Measurements from ENCODE around the gene HADH.
"Not testable (repeated sequence)": the region's sequence is repeated elsewhere in the genome, so short reads cannot be mapped to it uniquely, and the experiment has no call there.

The HADH gene

DNA sequence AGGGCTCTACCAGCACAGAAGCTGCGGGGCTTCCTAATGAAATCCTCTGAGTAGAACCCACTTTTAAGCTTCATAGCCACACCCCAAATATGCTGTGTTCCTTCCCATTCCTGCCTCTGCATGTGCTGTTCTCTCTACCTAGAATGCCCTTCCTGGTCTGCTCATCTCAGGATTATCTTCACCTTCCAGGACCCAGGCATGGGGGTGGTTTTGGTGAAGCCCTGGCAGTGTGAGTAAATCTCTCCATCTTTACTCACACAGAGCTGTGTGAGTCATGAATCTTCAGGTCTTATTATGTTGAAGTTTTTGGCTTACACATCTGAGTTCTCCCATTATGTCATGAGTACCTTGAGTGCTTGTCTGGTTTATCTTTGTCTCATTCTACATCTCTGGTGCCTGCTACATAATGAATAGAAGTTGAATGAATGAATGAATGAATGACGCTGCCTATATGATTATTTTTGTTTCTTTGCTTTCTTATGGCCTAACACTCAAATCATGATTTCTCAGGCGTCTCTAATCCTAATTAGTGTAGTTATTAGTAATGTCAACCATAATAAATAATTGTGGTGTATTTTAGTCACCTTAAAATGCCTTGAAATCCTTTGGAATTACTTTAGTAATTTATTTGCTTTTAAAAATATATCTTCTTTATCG lies 41.9 kb downstream of the HADH start:
- DNase-seq, result no peak

DNA sequence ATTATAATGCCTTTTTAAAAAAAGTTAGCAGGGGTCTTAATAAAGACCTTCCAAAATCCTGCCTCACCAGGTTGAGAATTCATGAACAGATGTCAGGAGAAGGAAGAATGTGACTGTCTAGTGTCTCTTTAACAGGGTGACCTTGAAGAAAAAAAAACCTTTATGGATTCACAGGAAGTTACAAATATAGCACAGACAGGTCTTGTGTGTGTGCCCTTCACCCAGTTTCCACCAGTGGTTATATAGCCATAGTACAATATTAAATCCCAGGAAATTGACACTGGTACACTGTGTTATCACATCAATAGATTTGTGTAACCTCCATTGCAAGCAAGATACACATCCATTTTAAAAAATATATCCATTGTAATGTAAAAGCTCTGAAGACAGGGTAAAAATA lies 43.7 kb downstream of the HADH start:
- no peak for DNase-seq

DNA sequence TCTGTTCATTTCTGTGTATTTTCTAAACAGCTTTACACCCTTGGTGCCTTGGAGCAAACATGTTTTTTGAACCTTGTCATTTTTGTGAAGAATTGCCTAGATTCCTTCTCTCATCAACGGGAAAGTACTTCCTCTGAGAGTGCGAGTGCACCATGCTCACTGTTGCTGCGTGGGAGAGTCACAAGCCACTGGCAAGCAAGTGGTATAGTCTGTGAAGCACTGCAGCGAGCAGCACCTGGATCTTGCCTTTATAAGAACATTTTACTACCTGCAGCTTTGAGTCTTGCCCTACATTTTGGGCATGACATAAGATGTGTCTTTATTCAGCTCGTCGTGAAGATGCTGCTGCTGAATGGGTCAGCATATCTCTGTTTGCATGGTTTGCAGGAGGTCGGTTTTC lies 44.9 kb downstream of the HADH start:
- no peak for DNase-seq

DNA sequence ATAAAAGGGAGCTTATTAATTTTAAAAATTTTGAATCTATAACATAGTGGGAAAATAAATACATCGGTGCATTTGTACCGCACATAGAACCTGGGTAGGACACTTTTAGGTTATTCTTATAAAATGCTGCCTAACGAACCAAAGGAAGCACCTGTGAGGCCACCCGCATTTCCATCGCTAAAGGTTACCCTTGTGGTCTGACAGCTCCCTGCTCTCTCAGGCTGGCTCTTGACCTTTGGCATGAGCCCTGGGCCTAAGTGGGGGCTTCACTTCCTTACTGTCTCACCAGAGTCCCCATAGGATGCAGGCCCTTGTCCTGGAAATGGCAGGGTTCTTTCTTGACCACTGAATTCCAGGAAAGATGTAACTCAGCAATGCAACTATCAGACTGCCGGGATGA lies 46.0 kb downstream of the HADH start:
- no peak for DNase-seq

DNA sequence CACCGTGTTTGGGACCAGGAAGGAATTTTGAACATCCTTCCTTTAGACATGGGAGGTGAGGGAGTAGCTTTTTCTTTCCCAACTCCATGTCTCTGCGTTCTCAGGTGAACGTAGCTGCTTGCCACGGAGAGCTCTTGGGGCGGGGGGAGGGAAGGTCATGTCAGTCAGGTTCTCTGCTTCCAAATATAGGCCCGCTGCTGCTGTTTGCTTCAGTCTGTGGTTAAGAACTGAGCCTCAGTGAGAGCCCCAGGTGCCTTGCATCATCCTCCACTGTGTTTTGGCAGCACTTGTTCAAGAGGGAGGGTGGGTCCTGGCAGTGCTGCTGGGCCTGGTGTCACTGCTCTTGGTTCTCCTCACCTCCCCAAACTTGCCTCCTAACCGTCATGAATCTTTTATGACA lies 46.5 kb downstream of the HADH start:
- DNase-seq, result no peak

DNA sequence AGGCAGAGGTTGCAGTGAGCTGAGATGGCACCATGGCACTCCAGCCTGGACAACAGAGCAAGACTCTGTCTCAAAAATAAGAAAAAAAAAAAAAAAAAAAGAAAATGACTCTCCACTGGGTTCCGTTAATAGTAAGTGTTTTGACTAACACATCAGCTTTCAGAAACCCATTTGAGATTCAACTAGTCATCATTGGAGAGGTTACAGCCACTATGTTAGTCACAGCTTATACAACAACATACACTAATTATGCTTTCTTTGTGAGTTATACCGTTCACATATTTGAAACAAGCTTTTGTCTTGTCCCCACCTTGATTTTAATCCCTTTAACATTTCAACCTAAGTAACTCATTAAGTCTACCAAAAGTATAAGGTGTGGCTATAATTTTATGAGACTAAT lies 48.2 kb downstream of the HADH start:
- no peak for DNase-seq

DNA sequence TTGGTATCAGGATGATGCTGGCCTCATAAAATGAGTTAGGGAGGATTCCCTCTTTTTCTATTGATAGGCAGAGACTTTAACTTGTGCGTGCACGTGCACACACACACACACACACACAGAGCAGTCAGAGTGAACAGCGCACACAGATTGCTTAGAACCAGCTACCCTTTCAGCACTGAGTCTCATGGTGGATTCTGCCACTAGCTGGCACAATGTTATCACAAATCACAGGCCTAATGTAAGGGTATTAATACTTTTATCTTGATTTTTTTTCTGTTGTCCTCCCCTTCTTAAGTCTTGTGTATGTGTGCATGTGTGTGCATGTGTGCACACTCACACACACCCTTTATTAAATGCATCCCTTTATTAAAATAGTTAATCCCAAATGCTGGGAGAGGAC lies 53.2 kb downstream of the HADH start:
- no peak for DNase-seq

DNA sequence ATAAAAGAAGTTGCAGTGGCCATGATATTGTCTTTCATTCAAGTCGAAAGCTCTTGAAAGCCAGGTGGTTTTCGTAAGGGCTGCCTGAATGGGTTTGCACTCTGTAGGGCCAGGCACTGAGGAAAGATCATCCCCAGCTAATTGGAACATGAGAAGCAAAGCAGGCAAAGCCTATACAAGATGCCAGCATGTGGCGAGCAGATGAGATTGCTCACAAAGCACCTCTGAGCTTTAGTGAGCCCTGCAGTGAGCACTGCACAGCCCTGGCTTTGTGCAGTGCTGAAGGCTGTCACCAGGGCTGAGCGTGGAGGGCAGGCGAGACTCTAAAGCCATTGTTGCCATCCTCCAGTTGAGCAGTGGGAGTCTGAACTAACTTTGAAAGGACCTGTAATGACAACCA lies 53.8 kb downstream of the HADH start:
- DNase-seq, result peak; percentile 50

DNA sequence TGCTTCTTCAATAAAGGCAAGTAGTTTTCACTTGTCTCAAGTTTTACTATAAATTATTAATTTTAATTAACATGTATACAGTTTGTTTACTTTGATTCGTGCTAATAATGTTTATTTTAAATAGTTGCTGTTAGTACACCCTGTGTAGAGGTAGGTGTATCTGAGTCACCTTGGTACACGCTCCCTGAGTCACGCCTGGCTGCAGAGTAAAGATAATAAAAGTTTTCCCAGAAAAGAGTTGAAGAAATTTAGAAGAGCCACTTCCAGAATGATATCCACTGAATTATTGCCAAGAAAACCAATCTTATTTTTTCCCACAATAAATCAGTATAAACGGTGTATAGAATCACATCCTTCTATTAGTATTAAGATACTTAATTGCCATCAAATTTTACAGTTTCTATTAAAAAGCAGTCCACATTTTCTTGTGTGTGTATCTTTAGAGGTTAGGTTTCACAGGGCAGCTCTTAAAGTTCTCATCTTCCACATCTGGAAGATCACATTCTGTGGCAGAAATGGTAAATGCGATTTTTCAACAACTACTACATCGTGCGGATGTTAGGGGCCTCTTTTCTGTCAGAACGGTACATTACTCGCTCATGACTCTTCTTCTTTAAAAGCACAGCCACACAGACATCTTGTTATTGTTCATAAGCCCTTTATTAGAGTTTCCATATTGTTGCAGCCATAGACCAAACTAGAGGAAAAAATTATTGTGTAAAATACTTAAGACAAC lies 55.4 kb downstream of the HADH start:
- no peak for DNase-seq

DNA sequence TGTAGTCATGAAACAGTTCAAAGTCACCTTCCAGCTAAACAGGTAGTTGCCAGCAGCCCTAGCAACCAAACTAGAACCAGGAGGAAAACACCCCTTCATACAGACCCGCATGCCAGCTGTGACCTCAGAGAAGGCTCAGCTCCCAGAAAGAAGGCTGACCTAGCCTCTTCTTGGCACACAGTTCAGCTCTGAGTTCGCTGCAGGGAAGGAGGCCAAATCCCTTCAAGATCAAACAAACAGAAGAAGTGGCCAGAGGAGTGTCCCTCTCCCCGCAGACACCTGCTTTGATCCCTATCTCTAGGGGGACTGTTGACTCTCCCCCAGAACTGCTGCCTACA lies 56.0 kb downstream of the HADH start:
- no peak for DNase-seq

DNA sequence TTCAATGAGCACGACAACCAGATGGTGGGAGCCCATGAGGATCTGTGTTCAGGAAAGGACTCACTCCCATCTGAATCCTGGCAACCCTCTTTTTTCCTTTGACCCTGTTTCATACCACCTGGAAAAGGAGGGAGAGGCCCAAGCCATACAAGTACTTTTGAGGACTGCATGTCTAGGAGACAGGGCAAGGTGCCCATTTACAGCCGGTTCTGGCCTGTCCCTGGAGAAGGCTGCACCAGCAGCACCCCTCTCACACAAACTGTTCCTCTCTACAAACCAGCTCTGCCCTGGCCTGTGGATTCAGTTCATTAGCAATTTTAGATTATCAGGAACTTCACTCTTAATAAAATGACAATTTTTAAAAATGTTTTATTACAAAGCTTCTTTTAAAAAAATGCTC lies 57.5 kb downstream of the HADH start:
- no peak for DNase-seq

DNA sequence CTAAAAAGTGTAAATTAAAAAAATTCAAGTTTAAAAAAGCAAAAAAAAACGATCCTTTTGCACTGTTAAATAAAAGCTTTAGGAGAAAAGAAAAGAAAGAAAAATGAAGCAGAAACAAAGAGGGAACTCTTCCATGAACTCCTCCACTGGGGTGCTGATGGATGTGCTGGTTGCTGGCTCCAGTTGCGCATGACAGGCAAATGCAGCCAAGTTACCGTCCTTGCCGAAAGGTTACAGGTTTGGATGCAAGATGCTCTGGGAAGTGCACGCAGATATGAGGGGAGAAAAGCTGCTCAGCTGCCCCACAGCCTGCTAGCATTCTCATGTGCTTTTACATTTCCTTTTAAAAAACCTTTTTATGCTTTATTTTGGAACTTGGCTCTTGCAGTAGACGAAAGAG lies 58.5 kb downstream of the HADH start:
- DNase-seq, result no peak

DNA sequence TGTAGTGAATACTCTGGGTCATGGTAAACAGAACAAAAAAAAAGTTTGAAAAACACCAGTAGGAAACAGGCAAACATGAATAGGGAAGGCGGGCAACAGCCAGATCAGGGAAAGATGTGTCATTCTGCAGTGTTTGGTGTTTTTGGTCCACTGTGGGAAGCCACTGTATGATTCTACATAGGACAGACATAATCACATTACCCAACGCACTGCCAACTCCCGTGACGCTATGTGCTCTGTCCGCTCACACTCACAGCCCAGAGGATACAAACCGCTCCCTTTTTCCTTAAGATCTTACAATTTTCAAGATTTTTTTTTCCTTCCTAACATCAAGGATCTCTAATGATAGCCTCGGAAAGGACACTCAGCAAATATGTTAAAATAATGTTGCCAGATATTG lies 59.3 kb downstream of the HADH start:
- no peak for DNase-seq

DNA sequence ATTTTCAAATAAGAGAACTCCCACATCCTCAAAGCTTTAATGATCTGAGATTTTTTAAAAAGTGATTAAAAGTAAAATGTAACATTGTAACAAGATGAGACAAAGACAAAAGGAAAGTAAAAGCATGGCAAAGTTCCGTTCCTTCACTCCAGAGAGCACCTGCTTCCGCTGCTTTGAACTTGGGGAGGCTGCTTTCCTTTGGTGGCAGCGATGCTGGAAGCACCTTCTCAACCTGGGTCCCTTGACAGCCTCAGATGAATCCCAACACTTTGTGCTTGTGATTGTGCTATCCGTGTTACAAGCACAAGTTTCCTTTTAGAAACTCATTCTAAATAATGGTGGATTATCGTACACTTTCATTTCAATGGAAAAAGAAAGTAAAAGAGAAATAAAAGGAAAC lies 59.7 kb downstream of the HADH start:
- no peak for DNase-seq

DNA sequence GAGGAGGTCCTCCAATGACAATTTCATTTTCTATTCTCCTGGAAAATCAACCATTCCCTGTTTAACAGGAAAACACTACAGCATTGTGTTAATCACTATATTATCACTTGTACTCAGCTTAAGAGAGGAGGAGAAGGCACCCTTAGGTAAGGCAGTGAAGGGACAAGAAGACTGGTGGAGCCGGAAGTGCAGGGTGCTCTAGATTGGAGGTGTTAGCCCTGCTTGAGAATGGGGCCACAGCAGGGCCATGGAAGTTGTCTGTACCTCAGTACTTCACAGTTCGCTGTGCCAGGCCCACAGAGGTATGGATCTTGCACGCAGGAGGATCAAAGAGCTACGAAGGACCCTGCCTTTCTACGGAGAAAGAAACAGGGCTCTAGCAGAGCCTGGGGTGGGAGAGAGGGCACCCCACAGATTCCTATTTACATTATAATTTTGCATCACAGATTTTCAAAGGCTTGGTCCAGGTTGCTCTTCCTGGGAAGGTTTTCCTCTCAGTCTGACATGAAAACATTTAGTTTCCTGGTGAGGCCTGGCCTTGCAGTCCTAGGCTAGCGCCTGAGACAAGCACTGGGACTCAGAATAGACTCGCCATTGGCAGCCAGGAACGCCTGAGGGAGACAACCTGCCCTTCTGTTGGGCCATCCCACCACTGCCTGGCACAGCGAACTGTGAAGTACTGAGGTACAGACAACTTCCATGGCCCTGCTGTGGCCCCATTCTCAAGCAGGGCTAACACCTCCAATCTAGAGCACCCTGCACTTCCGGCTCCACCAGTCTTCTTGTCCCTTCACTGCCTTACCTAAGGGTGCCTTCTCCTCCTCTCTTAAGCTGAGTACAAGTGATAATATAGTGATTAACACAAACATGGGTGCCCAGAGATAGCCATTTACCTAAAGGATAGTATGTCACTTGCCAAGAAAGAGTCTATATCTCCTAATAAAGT lies 60.8 kb downstream of the HADH start:
- DNase-seq, result not testable (repeated sequence)

DNA sequence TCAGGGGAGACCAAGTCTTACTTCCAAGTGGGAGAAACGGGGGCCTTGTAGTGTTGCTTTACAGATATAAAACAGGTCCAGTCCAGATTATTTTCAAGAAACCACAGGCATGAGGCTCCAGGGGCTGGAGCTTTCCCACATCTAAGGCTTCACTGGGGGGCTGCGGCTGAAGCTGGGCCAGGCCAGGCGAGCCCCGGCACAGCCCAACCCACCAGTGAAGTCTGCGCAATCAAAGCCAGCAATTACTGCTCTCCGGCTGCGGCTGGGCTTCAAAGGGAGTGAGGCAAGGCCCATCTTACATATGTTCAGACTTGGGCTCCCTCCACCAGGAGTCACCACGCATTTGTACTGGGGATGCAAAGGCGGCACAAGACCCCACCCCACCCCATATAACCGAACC lies 61.7 kb downstream of the HADH start:
- DNase-seq, result no peak

DNA sequence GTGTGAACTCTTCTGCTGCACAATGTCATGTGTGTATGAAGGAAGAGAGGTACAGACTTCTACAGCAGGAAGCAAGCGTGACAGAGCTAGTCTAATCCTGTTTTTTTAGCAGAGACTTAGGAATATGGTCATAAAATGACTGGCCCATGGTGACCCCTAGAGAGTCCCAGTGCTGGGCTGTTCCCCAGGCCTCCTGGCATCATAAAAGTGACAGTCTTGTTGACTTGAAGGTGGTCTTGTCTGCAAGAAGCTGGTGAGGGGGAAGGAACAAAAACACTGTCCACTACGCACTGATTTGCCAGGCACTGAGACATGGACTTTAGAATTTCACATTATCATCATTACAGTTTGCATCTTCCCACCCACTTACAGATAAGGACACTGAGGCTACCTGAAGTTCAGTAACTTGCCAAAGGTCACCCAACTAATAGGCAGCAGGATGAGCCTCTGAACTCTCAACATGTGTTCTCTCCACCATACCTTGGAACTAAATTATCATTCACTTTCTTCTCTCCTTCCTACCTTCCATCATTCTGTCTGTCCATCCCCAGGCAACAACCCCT lies 63.0 kb downstream of the HADH start:
- no peak for DNase-seq

DNA sequence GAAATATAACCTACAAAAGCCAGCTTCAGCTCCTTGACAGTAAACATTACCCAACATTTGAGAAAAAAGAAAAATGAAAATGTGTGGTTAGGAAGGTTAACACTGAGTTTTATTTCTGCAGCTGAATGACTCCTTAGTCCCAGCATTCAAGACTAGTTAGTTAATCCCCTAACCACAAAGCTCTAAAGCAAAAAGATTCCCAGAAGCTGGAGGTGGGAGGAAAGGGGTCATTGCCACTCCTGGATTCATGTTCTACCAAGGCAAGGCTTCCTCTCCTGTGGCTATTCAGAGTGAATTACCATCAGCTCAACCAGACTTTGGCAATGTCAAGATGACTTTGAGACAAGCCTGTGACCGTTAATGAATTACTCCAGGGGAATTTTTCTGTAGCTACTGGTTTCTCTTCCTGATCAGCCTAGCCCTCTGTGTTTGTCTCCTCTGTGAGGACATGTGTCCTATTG lies 63.6 kb downstream of the HADH start:
- DNase-seq, result no peak

DNA sequence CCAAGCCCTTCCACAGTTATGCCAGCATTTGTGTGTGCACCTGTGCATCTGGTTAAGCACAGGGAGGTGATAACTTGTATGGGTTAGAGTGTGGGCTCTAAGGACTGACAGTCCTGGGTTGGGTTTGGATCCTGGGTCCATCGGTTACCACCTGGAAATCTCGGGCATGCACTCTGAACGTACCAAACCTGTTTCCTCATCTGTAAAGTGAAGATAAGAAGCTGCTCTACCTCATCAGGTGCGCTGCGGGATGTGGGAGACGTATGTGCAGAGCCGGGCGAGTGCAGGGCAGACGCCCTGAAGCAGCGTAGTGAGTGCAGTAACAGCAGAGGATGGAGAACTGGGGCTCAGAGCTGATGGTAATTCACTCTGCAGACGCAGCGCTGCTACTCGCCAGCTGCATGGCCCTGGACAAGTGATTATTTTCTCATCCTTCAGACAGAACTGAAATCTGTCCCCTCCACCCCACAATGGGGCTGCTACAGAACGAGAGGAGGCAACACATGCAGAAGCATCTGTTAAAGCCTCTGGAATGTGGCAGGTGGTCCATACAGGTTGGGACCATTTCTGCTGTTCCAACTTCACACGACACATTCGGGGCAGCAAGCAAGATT lies 64.4 kb downstream of the HADH start:
- no peak for DNase-seq

DNA sequence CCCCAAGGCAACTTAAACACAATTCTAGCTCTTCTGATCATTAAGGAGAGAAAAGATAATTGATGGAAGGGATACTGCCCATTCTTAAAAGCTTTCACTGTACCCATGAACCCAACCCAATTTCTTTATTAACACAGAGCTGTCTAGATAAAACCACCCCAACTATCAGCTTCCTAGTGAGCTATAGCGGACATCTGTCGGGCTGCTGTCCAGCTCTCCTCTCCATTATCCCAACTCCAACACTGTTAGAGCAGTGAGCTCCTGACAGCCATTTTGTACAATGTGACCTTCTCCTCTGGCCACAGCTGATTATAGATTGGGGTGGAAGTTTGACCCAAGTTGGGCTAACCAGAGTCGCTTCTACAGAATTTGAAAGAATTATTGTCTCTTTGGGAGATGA lies 66.1 kb downstream of the HADH start:
- DNase-seq, result no peak

DNA sequence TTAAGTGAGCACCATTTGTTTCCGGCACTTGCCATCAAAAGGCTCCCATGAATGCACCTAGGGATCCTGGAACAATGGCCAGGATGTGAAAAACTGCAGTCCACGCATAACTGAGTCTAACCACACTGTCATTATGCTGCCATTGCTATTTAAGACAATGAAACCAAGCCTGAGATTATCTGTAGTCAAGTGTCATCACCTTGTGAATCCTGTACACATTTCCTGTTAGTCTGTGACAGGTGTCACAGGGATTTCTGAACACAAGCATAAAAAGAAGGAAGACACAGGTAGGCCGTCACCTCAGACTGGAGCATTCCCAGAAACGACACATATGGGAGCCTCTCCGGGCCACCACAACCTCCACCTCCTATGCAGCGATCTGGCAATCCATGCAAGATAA lies 66.7 kb downstream of the HADH start:
- DNase-seq, result no peak

DNA sequence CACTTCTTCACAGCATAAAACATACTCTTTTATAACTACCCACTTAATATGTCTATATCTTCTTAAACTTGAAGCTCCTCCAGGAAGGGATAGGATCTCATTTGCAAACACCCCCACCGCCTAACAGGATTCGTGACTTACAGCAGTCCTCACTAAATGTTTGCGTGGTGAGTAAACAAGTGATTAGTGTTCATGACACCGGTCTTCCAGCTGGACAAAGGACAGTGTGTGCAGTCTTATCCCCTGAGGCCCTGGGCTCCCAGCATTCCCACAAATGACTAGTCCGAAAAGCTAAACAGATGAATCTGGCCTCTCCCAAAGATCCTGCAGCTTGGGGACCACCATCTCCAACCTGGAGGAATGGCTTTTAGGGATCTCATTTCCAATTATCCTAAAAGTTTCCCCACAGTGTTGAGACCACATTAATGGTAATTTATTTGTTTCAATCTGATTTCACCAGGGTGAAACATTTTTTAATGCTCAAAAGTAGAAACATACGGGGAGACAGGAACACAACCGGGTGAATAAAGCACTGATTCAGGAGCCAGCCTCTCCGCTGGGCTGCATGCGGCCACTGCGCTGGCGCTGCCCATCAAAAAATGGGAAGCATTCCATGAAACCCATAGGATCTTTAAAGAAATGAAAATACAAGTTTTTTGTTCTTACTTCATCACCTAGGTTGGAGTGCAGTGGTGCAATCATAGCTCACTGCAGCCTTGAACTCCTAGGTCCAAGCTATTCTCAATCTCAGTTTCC lies 69.2 kb downstream of the HADH start:
- DNase-seq, result no peak
